ENCODE data around the gene ZMIZ1. TPM values are rescaled to one million over a fixed set of nuclear protein-coding genes. Genes with fewer than 3 reads are reported as not detected.

ZMIZ1 gene
- total and polyA plus RNA-seq, 8 donors, result 63.1 to 87.2 (median 76.8) TPM

DNA sequence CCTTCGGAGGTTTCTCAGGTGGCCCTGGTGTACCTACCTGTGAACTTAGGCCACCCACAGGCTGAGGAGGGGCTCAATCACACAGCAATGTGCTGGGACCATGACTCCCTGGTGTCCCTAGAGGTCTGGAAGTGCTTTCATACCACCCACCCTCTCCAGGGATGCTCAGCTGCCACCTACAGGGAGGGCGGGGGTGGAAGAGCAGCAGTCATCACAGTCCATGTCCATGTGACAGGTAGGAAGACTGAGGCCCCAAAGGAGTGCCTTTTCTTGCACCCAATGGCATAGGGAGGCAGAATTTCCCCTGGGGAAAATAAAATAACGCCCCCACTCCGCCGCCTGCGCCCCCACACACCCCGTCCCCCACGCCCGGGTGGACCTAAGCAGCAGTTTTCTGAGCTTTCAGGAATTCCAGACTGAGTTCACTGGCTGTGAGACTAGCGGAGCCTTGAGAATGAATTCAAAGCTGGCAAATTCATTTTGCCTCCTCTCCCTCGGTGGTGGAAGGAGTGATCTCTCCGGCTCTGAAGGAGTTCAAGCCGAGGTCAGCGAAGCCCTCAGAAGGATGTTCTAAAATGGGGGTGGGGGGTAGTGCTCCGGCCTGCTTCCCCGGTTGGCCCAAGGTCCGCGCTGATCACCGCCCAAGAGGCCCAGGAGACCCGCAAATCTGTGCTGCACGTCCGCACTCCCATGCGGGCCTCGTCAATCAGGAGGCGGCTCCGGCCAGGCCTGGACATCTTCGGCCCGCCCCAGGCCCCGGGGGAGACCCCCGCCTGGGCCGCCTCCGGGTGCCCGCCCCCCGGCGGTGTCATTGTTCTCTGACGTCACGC lies 2.1 kb upstream of the ZMIZ1 start:
- ATAC-seq (peak; percentile 3), DNase-seq (peak in 2 of 4 donors; percentile 43 to 47)
- intact Hi-C loops (cut with DNase I), result no loop called here
- peaks cover 0 to 35% of the 10 kb centered on the region in 2 donors for H3K4me1 ChIP-seq
- H3K27ac ChIP-seq, result peak overlapping the region; percentile 60 to 94
- H3K4me3 ChIP-seq, result peak overlapping the region; percentile 64 to 87
- TF ChIP-seq, protein P1, sequence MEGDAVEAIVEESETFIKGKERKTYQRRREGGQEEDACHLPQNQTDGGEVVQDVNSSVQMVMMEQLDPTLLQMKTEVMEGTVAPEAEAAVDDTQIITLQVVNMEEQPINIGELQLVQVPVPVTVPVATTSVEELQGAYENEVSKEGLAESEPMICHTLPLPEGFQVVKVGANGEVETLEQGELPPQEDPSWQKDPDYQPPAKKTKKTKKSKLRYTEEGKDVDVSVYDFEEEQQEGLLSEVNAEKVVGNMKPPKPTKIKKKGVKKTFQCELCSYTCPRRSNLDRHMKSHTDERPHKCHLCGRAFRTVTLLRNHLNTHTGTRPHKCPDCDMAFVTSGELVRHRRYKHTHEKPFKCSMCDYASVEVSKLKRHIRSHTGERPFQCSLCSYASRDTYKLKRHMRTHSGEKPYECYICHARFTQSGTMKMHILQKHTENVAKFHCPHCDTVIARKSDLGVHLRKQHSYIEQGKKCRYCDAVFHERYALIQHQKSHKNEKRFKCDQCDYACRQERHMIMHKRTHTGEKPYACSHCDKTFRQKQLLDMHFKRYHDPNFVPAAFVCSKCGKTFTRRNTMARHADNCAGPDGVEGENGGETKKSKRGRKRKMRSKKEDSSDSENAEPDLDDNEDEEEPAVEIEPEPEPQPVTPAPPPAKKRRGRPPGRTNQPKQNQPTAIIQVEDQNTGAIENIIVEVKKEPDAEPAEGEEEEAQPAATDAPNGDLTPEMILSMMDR (IDR thresholded peaks at IDR 0.05), result no peak
- H3K36me3 ChIP-seq, result no peaks in the 10 kb centered on the region
- no peaks in the 10 kb centered on the region for H3K27me3 ChIP-seq
- no peaks in the 10 kb centered on the region for H3K9me3 ChIP-seq

DNA sequence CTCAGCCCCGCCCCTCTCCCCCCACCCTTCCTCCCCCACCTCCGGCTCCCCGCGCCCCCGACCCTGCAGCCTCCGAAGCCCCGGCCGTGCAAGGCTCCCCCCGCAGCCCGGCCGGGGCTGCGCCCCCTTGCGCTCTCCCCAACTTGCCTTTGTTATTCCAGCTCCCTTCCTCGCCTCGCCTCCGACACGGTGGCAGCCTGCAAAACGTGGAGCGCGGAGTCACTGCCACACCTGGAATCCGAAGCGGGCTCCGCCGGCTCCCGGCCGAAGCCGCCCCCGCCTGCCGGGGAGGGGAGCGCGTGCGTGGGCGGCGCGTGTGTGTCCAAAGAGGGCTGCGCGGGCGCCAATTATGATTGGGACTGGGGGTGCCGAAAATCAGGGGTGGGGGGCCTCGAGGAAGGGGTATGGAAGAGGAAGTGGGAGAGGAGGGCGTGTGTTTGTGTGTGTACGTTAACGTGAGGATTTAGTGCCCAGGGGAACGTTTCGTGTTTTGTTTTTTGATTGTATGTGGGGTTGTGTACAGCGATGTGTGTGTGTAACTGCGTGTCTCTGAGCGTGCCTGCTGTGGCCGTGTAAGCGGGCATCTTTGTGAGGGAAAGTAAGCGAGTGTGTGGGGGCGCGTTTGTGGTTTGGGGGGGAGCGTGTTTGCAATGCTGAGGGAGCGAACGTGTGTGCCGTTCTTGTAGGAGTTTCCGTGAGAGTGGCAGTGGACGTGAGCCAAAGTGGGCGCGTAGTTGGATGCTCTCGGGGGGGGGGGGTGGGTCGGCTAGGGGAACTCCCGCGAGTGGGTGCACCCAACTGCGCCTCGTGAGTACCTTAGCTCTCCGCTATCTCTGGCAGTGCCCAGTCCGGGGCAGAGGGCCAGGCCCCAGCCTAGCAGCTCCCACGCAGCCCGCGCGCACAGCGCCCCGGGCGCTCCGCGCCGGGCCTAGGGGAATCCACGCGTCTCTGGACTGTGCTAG lies 1.2 kb upstream of the ZMIZ1 start:
- H3K27ac ChIP-seq, result peak overlapping the region; percentile 94
- no peaks in the 10 kb centered on the region for H3K27me3 ChIP-seq
- peak overlapping the region; percentile 64 to 87 for H3K4me3 ChIP-seq
- DNase-seq, result peak; percentile 89 to 98 (median 95)
- no peaks in the 10 kb centered on the region for H3K9me3 ChIP-seq
- H3K36me3 ChIP-seq, result no peaks in the 10 kb centered on the region
- TF ChIP-seq, protein P1 (IDR thresholded peaks at IDR 0.05), result no peak
- peak; percentile 43 for ATAC-seq
- intact Hi-C loops (cut with DNase I), result no loop called here
- H3K4me1 ChIP-seq, result peaks cover 6 to 44% of the 10 kb centered on the region in 2 donors

DNA sequence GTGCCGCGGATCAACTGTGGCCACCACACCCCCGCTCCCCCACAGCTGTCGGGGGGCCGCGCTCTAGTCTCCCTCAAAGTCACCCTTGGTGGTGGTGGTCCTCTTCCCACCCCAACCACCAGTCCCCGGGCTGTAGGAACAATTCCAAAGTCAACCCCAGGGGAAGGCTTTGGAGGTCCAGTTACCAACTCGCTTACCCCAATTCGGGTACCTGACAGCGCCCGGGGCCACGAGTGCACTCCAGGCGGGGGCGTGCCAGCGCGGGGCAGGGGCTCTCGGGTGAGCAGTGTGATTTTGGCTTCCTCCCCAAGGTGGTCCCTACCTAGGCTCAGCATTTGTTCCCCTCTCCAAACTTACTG lies 584 bp upstream of the ZMIZ1 start:
- peak overlapping the region; percentile 64 to 87 for H3K4me3 ChIP-seq
- H3K27me3 ChIP-seq, result no peaks in the 10 kb centered on the region
- H3K4me1 ChIP-seq, result peaks cover 12 to 47% of the 10 kb centered on the region in 2 donors
- peak in 3 of 4 donors; percentile 29 to 84 (median 36) for DNase-seq
- H3K9me3 ChIP-seq, result no peaks in the 10 kb centered on the region
- ATAC-seq, result no peak
- peak overlapping the region; percentile 94 for H3K27ac ChIP-seq
- TF ChIP-seq, protein P1 (IDR thresholded peaks at IDR 0.05), result no peak
- H3K36me3 ChIP-seq, result no peaks in the 10 kb centered on the region
- intact Hi-C loops (cut with DNase I), result no loop called here

DNA sequence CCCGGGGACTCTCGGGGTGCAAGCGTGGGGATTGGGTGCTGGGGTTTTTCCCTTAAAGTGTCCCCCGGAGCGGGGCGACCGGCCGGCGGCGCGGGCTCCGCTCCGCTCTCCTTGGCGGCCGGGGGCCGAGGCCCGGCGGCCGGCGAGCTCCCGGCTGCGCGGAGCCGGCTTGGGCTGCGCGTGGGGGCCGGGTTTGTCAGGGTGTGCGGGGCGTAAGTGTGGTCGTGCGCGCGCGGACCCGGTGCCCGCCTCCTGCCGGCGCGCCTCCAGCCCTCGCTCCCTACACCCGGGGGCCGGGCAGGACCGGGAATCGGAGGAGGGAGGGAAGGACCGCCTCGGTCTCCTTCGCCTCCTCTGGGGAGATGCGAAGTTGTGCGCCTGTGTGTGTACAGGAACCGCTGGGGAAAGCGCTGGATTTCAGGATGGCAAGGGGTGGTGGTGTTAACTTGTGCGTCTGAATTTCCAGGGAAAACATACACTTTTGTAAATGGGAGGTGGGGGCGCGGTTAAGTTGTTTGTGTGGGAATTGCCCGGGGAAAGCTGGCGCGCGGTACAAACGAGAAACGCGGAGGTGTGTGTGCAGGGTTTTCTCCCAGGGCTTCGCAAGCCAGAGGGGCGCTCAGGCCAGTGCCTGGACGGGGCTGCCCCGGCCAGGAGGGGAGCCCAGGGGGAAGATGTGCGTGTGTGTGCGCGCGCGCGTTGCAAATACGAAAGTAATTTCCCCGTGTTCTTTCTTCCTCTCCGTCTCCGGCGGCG lies 737 bp downstream of the ZMIZ1 start:
- peak in 2 of 4 donors; percentile 54 to 92 for DNase-seq
- no peaks in the 10 kb centered on the region for H3K27me3 ChIP-seq
- H3K27ac ChIP-seq, result peak overlapping the region; percentile 94
- TF ChIP-seq, protein P1 (IDR thresholded peaks at IDR 0.05), result no peak
- intact Hi-C loops (cut with DNase I), result loop anchor here in 1 of 2 donors (5.0 to 10.0 kb wide), 2 partner anchors 75 to 118 kb away; no protein-coding TSS in a partner anchor
- H3K4me1 ChIP-seq, result peaks cover 26 to 60% of the 10 kb centered on the region in 2 donors
- H3K4me3 ChIP-seq, result peak overlapping the region; percentile 64 to 87
- no peaks in the 10 kb centered on the region for H3K9me3 ChIP-seq
- peak; percentile 0 for ATAC-seq
- H3K36me3 ChIP-seq, result no peaks in the 10 kb centered on the region

All from left lung (tissue), 10 donors.